ENCODE measurements around the gene PIR. TPM values are rescaled to one million over a fixed set of nuclear protein-coding genes. Genes with fewer than 3 reads are reported as not detected.
A peak's percentile ranks its signal among the peaks of the same experiment; 100 is the strongest.

PIR gene
- total and polyA plus RNA-seq, 9 of the 15 experiments (the other 6 are each of a cell fraction or from before 2014, with no cell fraction given): 7.5 to 29.8 (median 11.5) TPM

GRCh38 chrX:15493118-15493962, at the start of gene PIR (continued):
- TF ChIP-seq ZBTB11 (CRISPR knock-in tag; IDR thresholded peaks at IDR 0.05): no peak
- no peak for TF ChIP-seq SREBF2 (CRISPR knock-in tag; IDR thresholded peaks at IDR 0.05)
- TF ChIP-seq BCL6 (CRISPR knock-in tag; IDR thresholded peaks at IDR 0.05): no peak
- TF ChIP-seq XRCC5 (IDR thresholded peaks at IDR 0.05; ENCODE audit: low read depth, low read length): peak; percentile 20; the same call in 1 of the 2 replicates
- TF ChIP-seq SOX6 (IDR thresholded peaks at IDR 0.05): no peak
- no peak for TF ChIP-seq CEBPG (CRISPR knock-in tag; IDR thresholded peaks at IDR 0.05)
- no peak for TF ChIP-seq CEBPG (tag; conservative IDR thresholded peaks at IDR 0.05 in 1 of 2, IDR thresholded peaks at IDR 0.05 in 1 of 2)
- TF ChIP-seq RNF2 (IDR thresholded peaks at IDR 0.05): no peak
- TF ChIP-seq ZNF140 (CRISPR knock-in tag; IDR thresholded peaks at IDR 0.05): no peak
- TF ChIP-seq SNRNP70 (optimal IDR thresholded peaks at IDR 0.05; ENCODE audit: low read depth, low read length): no peak
- TF ChIP-seq TRIM25 (IDR thresholded peaks at IDR 0.05; ENCODE audit: borderline replicate concordance): no peak
- no peak for TF ChIP-seq PATZ1 (CRISPR knock-in tag; IDR thresholded peaks at IDR 0.05; ENCODE audit: borderline replicate concordance)
- peak; percentile 69 for TF ChIP-seq EP400 (IDR thresholded peaks at IDR 0.05)
- no peak for TF ChIP-seq DEAF1 (CRISPR knock-in tag; IDR thresholded peaks at IDR 0.05)
- no peak for TF ChIP-seq U2AF1 (optimal IDR thresholded peaks at IDR 0.05; ENCODE audit: low read depth, low read length)
- TF ChIP-seq HMG20A (CRISPR knock-in tag; conservative IDR thresholded peaks at IDR 0.05): no peak
- TF ChIP-seq KAT2B (IDR thresholded peaks at IDR 0.05; ENCODE audit: low read depth, low read length): no peak
- TF ChIP-seq L3MBTL2 (IDR thresholded peaks at IDR 0.05): peak; percentile 67; the same call in 1 of the 2 replicates
- peak in 1 of 2 experiments; percentile 48; a peak in 2 of 4 replicates for TF ChIP-seq TEAD1 (CRISPR knock-in tag; IDR thresholded peaks at IDR 0.05)
